Measurements from ENCODE around the gene DPPA5. TPM values are rescaled to one million over a fixed set of nuclear protein-coding genes. Genes with fewer than 3 reads are reported as not detected.

DPPA5 gene
- total and polyA plus RNA-seq, 4 donors: not detected

DNA sequence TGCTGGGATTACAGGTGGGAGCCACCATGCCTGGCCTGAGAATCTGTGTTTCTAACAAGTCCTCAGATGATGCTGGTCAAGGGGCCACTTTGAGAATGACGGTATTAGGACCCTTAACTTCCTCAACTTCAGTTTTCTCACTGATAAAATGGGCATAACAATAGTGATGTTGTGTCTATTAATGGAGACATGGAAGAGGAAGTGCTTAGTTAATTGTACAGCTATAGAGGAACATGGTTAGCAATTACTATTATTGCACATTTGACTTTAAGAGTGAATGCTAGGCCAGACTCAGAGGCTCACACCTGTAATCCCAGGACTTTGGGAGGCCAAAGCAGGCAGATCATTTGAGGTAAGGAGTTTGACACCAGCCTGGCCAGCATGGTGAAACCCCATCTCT lies 12.7 kb downstream of the DPPA5 start:
- Histone ChIP-seq H3K9ac (ENCODE audit: insufficient read depth in 1 of 2, low read length in 2 of 2) (no peak overlapping the region), H3K4me1 (ENCODE audit: control insufficient read depth in 5 of 5, insufficient read depth in 5 of 5, low read length in 5 of 5) (peaks cover 0 to 9% (median 0%) of the 10 kb centered on the region in 5 donors), H3K27me3 (ENCODE audit: control insufficient read depth in 3 of 3, insufficient read depth in 3 of 3, low read length in 2 of 3) (no peaks in the 10 kb centered on the region), H3K36me3 (ENCODE audit: control insufficient read depth in 4 of 4, insufficient read depth in 4 of 4, low read length in 4 of 4) (no peaks in the 10 kb centered on the region), H3K9me3 (ENCODE audit: control insufficient read depth in 4 of 4, insufficient read depth in 3 of 4, low read length in 3 of 4) (no peaks in the 10 kb centered on the region), H3K27ac (ENCODE audit: low read depth in 1 of 2, low read length in 1 of 2) (no peak overlapping the region), H3K4me3 (no peak overlapping the region)
- no peak for DNase-seq
- WGBS, 2 donors: 78 to 81% methylated on average over 1 of the region's 1 CpG
- TF ChIP-seq, protein P1, sequence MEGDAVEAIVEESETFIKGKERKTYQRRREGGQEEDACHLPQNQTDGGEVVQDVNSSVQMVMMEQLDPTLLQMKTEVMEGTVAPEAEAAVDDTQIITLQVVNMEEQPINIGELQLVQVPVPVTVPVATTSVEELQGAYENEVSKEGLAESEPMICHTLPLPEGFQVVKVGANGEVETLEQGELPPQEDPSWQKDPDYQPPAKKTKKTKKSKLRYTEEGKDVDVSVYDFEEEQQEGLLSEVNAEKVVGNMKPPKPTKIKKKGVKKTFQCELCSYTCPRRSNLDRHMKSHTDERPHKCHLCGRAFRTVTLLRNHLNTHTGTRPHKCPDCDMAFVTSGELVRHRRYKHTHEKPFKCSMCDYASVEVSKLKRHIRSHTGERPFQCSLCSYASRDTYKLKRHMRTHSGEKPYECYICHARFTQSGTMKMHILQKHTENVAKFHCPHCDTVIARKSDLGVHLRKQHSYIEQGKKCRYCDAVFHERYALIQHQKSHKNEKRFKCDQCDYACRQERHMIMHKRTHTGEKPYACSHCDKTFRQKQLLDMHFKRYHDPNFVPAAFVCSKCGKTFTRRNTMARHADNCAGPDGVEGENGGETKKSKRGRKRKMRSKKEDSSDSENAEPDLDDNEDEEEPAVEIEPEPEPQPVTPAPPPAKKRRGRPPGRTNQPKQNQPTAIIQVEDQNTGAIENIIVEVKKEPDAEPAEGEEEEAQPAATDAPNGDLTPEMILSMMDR (IDR thresholded peaks at IDR 0.05; ENCODE audit: control extremely low read depth, extremely low read depth): no peak
- ATAC-seq (ENCODE audit: insufficient read depth, low FRiP score): no peak

DNA sequence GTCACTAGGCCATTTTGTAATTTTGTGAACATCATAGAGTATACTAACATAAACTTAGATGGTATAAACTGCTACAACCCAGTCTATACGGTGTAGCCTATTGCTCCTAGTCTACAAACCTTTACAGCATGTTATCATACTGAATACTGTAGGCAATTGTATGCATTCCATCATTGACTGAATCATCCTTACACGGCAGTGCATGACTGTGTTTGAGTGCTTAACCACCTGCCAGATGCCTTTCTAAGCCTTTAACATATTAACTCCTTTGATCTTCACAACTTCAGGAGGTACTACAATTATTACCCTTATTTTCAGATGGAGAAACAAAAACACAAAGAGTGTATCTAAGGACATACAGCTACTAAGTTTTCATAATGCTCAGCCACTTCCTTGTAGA lies 14.0 kb downstream of the DPPA5 start:
- Histone ChIP-seq H3K9ac (ENCODE audit: insufficient read depth in 1 of 2, low read length in 2 of 2) (no peak overlapping the region), H3K9me3 (ENCODE audit: control insufficient read depth in 4 of 4, insufficient read depth in 3 of 4, low read length in 3 of 4) (no peaks in the 10 kb centered on the region), H3K36me3 (ENCODE audit: control insufficient read depth in 4 of 4, insufficient read depth in 4 of 4, low read length in 4 of 4) (no peaks in the 10 kb centered on the region), H3K27me3 (ENCODE audit: control insufficient read depth in 3 of 3, insufficient read depth in 3 of 3, low read length in 2 of 3) (no peaks in the 10 kb centered on the region), H3K27ac (ENCODE audit: low read depth in 1 of 2, low read length in 1 of 2) (no peak overlapping the region), H3K4me1 (ENCODE audit: control insufficient read depth in 5 of 5, insufficient read depth in 5 of 5, low read length in 5 of 5) (peaks cover 0 to 9% (median 0%) of the 10 kb centered on the region in 5 donors), H3K4me3 (no peak overlapping the region)
- DNase-seq (no peak), ATAC-seq (ENCODE audit: insufficient read depth, low FRiP score) (no peak)
- 62 to 82% methylated on average over 2 of the region's 2 CpGs for WGBS, 2 donors
- TF ChIP-seq, protein P1 (IDR thresholded peaks at IDR 0.05; ENCODE audit: control extremely low read depth, extremely low read depth): no peak

DNA sequence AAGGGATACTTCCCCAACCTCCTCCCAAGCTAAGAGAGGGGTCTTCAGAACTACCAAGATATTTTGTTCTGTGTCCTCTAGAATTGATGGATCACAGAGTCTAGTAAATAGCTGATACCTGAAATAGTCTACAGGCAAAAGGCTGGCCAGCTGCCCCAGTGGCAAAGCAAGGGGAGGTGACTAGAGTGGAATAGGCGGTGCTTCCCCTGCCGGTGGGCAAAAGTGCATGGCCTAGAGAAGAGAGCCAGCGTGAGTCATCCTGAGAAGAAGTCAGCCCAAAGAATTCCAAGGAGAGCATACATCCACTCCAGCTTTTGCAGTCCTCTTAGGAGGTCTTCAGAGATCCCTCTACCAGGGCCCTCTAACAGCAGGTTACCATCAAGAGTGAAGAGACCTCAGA lies 14.7 kb downstream of the DPPA5 start:
- Histone ChIP-seq H3K9me3 (ENCODE audit: control insufficient read depth in 4 of 4, insufficient read depth in 3 of 4, low read length in 3 of 4) (no peaks in the 10 kb centered on the region), H3K27me3 (ENCODE audit: control insufficient read depth in 3 of 3, insufficient read depth in 3 of 3, low read length in 2 of 3) (no peaks in the 10 kb centered on the region), H3K4me1 (ENCODE audit: control insufficient read depth in 5 of 5, insufficient read depth in 5 of 5, low read length in 5 of 5) (peaks cover 0 to 9% (median 0%) of the 10 kb centered on the region in 5 donors), H3K27ac (ENCODE audit: low read depth in 1 of 2, low read length in 1 of 2) (no peak overlapping the region), H3K36me3 (ENCODE audit: control insufficient read depth in 4 of 4, insufficient read depth in 4 of 4, low read length in 4 of 4) (no peaks in the 10 kb centered on the region), H3K4me3 (no peak overlapping the region), H3K9ac (ENCODE audit: insufficient read depth in 1 of 2, low read length in 2 of 2) (no peak overlapping the region)
- TF ChIP-seq, protein P1 (IDR thresholded peaks at IDR 0.05; ENCODE audit: control extremely low read depth, extremely low read depth): no peak
- ATAC-seq (ENCODE audit: insufficient read depth, low FRiP score) (no peak), DNase-seq (no peak)
- 65 to 78% methylated on average over 3 of the region's 3 CpGs for WGBS, 2 donors

DNA sequence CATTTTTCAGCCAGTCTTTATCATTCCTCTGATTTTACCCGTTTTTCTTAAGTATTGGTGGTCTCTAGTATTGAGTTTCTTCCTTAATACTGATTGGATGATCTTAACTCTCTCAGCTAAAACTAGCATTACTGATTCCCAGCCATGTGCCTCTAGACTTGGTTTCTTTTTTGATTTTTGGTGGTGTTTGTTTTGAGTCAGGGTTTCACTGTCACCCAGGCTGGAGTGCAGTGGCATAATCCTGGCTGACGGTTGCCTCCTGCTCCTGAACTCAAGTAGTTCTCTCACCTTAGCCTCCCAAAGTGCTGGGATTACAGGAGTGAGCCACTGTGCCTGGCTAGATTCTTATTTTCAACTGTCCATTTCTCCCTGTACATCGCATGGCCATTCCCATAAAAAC lies 24.9 kb downstream of the DPPA5 start:
- DNase-seq: no peak
- Histone ChIP-seq H3K9ac (ENCODE audit: insufficient read depth in 1 of 2, low read length in 2 of 2) (no peak overlapping the region), H3K4me1 (ENCODE audit: control insufficient read depth in 5 of 5, insufficient read depth in 5 of 5, low read length in 5 of 5) (no peaks in the 10 kb centered on the region), H3K27ac (ENCODE audit: low read depth in 1 of 2, low read length in 1 of 2) (no peak overlapping the region), H3K27me3 (ENCODE audit: control insufficient read depth in 3 of 3, insufficient read depth in 3 of 3, low read length in 2 of 3) (no peaks in the 10 kb centered on the region), H3K36me3 (ENCODE audit: control insufficient read depth in 4 of 4, insufficient read depth in 4 of 4, low read length in 4 of 4) (no peaks in the 10 kb centered on the region), H3K9me3 (ENCODE audit: control insufficient read depth in 4 of 4, insufficient read depth in 3 of 4, low read length in 3 of 4) (no peaks in the 10 kb centered on the region), H3K4me3 (no peak overlapping the region)
- TF ChIP-seq, protein P1 (IDR thresholded peaks at IDR 0.05; ENCODE audit: control extremely low read depth, extremely low read depth): no peak
- 67 to 76% methylated on average over 3 of the region's 3 CpGs for WGBS, 2 donors
- no peak for ATAC-seq (ENCODE audit: insufficient read depth, low FRiP score)

Data from lung (tissue), 12 donors.